ENCODE measurements around the gene SREBF2.

DNA sequence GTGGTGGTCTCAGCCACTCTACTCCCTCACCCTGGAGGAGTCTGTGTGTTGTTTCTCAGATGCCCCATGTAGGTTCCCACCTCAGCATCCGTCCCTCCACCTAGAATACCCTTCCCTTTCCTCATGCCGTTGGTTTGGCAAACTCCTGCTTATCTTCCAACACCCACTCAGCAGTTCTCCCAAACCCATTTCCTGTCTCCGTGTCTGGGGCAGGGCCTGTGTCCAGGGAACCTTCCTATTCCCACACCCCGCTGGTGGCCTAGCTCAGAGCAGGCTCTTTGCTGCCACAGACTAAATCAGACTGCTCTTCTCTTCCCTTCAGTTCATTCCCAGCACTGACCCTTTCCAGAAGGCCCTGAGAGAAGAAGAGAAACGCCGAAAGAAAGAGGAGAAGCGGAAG is 7.5 kb upstream of the SREBF2 start:
- TF ChIP-seq CHD1 (IDR thresholded peaks at IDR 0.05; ENCODE audit: low read depth, low read length) (no peak), EGR1 (IDR thresholded peaks at IDR 0.05; ENCODE audit: borderline replicate concordance, low read depth, low read length) (no peak), JUN (IDR thresholded peaks at IDR 0.05; ENCODE audit: low read depth, low read length) (no peak), EZH2 (IDR thresholded peaks at IDR 0.05; ENCODE audit: low read depth, low read length, severe bottlenecking) (no peak), SP1 (IDR thresholded peaks at IDR 0.05; ENCODE audit: low read depth, low read length) (no peak), RFX5 (IDR thresholded peaks at IDR 0.05; ENCODE audit: borderline replicate concordance, low read depth, low read length) (no peak), KDM5A (IDR thresholded peaks at IDR 0.05; ENCODE audit: low read length) (no peak), PHF8 (conservative IDR thresholded peaks at IDR 0.05; ENCODE audit: low read depth, low read length) (no peak), SUZ12 (IDR thresholded peaks at IDR 0.05; ENCODE audit: low read length) (no peak)
- TF ChIP-seq, protein P1, sequence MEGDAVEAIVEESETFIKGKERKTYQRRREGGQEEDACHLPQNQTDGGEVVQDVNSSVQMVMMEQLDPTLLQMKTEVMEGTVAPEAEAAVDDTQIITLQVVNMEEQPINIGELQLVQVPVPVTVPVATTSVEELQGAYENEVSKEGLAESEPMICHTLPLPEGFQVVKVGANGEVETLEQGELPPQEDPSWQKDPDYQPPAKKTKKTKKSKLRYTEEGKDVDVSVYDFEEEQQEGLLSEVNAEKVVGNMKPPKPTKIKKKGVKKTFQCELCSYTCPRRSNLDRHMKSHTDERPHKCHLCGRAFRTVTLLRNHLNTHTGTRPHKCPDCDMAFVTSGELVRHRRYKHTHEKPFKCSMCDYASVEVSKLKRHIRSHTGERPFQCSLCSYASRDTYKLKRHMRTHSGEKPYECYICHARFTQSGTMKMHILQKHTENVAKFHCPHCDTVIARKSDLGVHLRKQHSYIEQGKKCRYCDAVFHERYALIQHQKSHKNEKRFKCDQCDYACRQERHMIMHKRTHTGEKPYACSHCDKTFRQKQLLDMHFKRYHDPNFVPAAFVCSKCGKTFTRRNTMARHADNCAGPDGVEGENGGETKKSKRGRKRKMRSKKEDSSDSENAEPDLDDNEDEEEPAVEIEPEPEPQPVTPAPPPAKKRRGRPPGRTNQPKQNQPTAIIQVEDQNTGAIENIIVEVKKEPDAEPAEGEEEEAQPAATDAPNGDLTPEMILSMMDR (IDR thresholded peaks at IDR 0.05; ENCODE audit: control extremely low read depth in 1 of 3, insufficient read depth in 1 of 3, low read depth in 1 of 3, low read length in 3 of 3) = no peak

Data from H1 (cell line).